AG09319 (cell line): ENCODE data around the gene LIPI.

Source experiments
- DNase-seq: peaks from one replicate; pipeline ENCODE4 v3.0.0-alpha.2; 2010; ENCODE audit warnings: low read depth; ENCODE audit errors: extremely low read depth
- CTCF ChIP-seq: IDR thresholded peaks from 2 replicates; pipeline ENCODE4 v1.5.1; 2011; ENCODE audit warnings: low read depth, mild to moderate bottlenecking, inconsistent platforms, low read length, moderate library complexity

Gene LIPI

DNA sequence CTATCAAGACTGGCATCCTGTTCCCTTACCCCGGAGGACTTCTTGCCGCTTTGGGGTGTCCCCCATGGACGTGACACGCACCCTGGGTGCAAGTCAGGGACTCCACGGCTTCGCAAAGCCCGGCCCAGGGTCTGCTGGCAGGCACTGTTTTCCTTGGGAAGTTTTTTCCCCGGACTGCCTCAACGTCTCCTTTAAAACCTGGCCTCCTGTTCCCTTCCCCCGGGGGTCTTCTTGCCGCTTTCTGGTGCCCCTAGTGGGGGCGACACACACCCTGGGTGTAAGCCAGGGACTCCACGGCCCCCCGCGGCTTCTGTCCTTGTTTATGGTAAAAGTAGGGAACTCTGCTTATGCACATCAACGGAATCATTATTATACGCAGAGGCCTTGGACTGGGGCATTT is 136.6 kb downstream of the LIPI start:
- no peak for TF ChIP-seq CTCF
- no peak for DNase-seq

DNA sequence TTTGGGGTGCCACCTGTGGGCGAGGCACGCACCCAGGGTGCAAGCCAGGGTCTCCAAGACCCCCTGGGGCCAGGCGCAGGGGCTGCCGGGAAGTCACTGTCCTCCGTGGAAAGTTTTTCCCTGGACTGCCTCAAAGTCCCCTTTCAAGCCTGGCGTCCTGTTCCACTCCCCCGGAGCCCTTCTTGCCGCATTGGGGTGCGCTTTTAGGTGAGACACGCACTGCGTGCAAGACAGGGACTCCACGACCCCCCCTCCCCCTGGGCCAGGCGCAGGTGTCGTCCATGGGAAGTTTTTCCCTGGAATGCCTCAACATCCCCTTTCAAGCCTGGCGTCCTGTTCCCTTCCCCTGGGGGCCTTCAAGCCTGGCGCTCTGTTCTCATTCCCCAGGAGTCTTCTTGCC is 137.1 kb downstream of the LIPI start:
- no peak for DNase-seq
- no peak for TF ChIP-seq CTCF

GRCh38 chr21:14072761-14073535 is 137.8 kb downstream of the LIPI start:
- TF ChIP-seq CTCF, result no peak
- no peak for DNase-seq

GRCh38 chr21:14071902-14072734 is 138.6 kb downstream of the LIPI start:
- DNase-seq, result no peak
- TF ChIP-seq CTCF, result no peak

DNA sequence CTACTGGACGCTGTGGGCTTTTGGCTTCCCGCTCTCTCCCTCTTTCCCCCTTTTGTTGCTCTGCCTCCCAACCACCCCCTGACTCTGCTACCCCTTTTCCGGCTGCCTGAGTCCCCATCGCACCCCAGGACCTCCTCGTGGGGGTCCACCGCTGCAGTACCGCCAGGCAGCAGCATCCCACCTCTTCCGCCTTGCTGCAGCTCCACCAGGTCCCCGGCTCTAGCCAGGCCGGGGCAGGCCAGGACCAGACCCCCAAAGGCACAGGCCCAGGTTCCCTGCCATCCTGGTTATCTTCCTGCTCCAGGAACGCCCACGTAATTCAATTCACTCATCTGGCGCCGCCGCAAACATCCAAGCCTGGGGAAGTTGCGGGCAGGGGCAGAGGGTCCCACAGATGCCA is 139.8 kb downstream of the LIPI start:
- DNase-seq, result no peak
- no peak for TF ChIP-seq CTCF

DNA sequence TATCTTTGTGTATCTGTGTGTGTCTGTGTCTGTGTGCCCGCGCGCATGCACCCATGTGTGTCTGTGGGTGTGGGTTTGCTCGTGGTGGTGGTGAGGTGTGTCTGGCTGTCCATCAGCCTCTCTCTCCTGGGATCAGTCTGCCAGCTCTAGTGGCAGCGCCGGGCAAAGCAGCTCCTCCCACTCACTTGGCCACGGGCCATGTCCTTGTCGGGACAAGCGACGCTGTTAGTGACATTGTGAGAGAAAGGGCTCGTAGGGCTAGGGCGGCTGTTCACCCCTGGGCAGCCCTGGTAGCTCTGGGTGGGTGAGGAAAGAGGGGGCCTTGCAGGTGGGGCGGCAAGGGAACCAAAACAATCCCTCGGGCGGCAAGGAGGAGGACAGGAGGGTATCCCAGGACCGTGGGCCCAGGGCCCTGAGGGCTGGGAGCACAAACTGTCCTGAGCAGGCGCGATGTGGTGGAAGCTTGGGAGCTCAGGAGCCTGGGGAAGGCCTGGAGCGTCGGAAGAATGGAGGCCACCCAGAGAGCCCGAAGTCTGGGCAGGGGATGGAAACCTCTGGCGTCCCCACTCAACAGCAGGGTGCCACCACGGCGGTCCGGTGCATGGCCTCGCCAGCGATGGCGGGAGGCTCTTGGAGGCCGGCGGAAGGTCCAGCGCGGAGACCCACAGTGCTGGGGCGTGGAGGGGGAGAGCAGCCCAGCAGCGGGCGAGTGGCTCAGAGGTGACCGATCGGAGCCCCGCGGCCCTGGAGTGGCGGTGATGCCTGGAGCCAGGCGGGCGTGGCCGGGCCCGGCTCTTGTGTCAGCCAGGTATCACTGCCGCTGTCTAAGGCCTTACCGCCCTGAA is 140.5 kb downstream of the LIPI start:
- DNase-seq, result no peak
- TF ChIP-seq CTCF, result no peak
